GM12872 (cell line): ENCODE data around the gene TTC9B.

ENCODE experiments used
- TF ChIP-seq, protein P1 (sequence below): IDR thresholded peaks from 3 replicates; pipeline ENCODE4 v1.5.1; 2011; ENCODE audit warnings: low read depth, mild to moderate bottlenecking, low read length, moderate library complexity; ENCODE audit not compliant: insufficient read depth

TTC9B gene

DNA sequence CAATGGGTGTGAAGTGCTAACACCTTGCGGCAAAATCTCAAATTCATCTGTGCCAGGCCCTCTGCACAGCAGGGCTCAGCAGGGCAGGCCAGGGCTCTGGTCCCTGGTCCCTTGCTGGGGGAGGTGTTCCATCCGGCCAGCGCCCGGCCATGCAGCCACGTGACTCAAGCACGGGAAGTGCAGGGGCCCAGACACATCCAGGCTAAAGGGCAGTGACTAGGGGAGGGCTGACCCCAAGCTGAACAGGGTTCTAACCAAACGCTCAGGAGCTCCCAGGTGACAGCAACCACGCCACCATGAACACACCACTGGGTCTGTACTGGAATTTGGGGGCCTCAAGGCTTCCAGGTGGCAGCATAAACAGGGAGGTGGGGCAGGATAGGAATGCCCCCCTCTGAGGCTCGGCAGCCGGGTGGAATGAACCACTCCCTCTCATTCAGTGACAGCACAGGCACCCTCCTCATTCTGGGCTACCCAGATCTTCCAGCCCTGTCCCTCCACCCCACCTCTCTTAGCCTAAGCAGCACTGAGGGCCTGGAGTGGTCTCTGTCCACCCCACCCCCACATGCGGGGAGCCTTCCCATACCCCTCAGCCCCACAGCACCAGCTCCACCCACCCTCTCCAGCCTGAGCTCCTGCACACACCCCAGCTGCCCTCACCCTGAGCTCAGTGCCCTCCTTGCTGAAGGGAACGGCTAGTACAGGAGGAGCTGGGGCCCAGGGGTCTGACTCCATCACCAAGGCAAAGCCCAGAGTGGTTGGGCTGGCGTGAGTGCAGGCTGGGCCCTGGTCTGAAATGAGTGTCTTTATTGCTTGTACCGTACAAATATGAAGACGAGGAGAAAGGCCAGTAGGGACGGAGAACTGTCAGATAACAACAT is 13.6 kb upstream of the TTC9B start:
- TF ChIP-seq, protein P1, sequence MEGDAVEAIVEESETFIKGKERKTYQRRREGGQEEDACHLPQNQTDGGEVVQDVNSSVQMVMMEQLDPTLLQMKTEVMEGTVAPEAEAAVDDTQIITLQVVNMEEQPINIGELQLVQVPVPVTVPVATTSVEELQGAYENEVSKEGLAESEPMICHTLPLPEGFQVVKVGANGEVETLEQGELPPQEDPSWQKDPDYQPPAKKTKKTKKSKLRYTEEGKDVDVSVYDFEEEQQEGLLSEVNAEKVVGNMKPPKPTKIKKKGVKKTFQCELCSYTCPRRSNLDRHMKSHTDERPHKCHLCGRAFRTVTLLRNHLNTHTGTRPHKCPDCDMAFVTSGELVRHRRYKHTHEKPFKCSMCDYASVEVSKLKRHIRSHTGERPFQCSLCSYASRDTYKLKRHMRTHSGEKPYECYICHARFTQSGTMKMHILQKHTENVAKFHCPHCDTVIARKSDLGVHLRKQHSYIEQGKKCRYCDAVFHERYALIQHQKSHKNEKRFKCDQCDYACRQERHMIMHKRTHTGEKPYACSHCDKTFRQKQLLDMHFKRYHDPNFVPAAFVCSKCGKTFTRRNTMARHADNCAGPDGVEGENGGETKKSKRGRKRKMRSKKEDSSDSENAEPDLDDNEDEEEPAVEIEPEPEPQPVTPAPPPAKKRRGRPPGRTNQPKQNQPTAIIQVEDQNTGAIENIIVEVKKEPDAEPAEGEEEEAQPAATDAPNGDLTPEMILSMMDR, result no peak

DNA sequence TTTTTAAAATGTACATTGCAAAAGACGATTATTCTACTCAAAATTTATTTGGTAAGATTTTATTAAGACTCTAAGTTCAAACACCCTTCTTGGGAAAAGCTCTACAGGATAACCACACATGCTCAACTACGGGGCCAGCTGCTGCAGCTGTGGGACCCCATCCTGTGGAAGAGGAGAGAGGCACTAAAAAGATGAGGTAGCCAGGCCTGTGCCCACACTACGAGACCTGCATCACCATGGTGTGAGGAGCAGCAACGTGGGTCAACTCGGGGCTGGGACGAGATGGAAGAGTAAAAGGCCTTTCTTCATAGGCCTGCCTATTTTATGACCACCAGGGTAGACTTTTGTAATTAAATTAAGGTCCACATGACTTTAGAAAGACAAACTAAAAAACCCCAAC is 12.9 kb upstream of the TTC9B start:
- TF ChIP-seq, protein P1, result no peak

DNA sequence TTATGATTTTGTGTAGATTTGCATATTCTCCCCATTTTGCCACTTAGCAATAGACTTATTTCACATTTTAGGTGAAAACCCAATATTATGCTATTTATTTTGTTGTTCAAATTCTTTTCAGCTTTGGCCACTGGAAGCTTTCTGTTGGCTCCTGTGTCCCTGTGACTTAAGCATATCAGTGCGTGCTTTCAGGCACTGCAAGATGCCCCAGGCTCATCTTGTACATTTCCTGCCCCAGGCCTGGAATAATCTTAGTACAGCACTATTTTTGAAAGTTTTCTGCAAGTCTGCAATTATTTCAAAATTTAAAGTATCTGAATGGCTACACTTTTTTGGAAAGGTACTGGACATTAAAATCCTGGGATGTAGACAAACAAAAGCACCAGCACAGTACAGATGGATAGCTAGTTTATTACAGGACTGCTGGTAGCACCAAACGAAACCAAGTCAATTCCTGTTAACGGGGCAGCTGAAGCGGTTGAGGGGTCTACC is 11.8 kb upstream of the TTC9B start:
- TF ChIP-seq, protein P1, result no peak

DNA sequence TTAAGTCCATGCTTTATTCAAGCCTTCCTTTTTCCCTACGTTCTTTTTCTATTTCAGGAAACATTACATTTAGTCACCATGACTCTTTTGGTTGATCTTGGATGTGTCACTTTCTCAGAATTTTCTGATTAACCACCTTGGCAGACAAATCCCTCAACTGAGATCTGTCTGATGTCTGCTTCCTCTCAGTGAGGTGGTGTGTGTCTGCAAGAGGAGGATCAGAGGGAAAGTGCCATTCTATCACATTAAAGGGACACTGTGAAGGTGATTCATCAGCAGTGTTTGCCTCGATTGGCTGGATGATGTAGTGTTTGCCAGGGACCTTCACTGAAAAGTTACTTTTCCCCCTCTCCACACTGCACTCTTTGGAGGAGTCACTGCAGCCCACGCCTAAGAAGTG is 11.3 kb upstream of the TTC9B start:
- TF ChIP-seq, protein P1, result no peak

DNA sequence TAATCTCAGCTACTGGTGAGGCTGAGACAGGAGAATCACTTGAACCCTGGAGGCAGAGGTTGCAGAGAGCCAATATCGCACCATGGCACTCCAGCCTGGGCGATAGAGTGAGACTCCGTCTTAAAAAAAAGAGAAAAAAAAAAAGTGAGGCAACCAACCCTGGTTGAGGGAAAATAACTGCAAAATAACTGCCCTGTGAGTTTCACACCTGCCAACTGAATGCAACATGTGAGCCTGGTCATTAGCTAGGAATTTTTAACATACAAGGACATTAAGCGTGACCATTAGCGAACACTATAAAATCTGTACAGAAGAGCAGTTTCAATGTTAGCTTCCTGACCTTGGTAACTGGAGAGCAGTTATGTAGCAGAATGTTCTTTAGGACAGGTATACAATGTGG is 10.7 kb upstream of the TTC9B start:
- TF ChIP-seq, protein P1, result no peak

DNA sequence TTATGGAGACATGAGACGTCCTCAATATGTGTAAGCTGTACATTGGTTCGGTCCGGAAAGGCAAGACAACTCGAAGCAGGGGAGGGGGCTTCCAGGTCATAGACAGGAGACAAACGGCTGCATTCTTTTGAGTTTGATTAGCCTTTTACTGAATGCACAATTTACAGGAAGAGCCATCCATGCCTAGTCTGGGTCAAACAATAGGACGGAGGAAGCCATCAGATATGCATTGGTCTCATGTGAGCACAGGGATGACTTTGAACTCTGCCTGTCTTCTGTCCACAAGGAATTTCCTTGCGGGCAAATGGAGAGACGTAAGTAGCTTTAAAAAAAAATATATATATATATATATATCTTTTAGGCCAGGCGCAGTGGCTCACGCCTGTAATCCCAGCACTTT is 10.2 kb upstream of the TTC9B start:
- TF ChIP-seq, protein P1, result no peak

DNA sequence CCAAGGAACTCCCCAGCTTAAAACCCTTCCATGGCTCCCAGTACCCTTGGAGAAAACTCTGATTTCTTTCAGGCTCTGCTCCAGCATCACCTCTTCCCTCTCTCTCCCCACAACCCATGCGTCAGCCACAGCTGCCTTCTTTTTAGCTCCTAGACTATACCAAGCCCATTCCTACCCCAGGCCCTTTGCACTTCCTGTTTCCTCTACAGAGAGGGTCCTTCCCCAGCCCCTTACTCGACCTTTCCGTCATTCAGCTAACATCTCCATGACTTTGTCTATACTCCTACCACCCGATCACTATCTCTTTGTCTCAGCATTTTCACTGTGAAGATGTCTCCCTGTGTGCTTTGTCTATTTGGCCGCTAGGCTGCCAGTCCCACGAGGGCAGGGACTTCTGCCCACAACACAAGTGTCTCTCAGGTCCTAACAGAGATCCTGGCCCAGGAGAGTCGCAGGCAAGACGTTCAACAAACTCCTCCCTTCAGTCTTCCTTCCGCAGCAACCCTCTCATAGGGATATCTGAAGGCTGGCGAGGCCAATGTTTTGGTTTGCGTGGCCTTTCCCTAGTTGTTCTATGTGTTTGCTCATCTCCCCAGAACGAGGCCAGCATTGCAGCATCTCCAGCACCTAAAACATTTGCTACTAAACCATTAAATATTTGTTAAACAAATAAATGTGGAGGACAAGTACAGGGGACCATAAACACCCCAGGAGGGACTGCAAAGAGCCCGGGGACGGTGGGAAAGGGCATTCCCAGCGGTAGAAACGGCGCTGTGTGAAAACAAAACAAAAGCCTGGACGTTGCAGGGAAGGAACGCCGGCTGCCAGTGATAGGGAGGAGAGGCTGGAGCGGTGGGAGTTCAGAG is 7.5 kb upstream of the TTC9B start:
- TF ChIP-seq, protein P1, result no peak
